Mesothelial cell of epicardium (in vitro differentiated cells): ENCODE results near the gene TACR1. TPM values are rescaled to one million over a fixed set of nuclear protein-coding genes. Genes with fewer than 3 reads are reported as not detected.
"Not testable (repeated sequence)": the region's sequence is repeated elsewhere in the genome, so short reads cannot be mapped to it uniquely, and the experiment has no call there.

ENCODE experiments used
- DNase-seq, 2 experiments: peaks; one replicate each; pipeline ENCODE4 v3.0.0; 2021; ENCODE audit warnings: low spot score in 2 of 2; ENCODE audit not compliant: unreplicated experiment in 2 of 2
- H3K27ac Mint-ChIP-seq: 2 replicates; pipeline ENCODE4 v1.8.0; 2021; ENCODE audit warnings: mixed read lengths
- H3K27me3 Mint-ChIP-seq: 2 replicates; pipeline ENCODE4 v1.8.0; 2021; ENCODE audit warnings: low read depth, mixed read lengths
- H3K36me3 Mint-ChIP-seq: 2 replicates; pipeline ENCODE4 v1.8.0; 2021; ENCODE audit warnings: mixed read lengths
- H3K4me1 Mint-ChIP-seq: 2 replicates; pipeline ENCODE4 v1.8.0; 2021; ENCODE audit warnings: mixed read lengths
- H3K4me3 Mint-ChIP-seq: 2 replicates; pipeline ENCODE4 v1.8.0; 2021; ENCODE audit warnings: mild to moderate bottlenecking, moderate library complexity, mixed read lengths
- H3K9me3 Mint-ChIP-seq: 2 replicates; pipeline ENCODE4 v1.8.0; 2021; ENCODE audit warnings: mixed read lengths
- CTCF ChIP-seq: fragments of 200-600 bp; sonication (generic); IDR thresholded peaks from one replicate; pipeline ENCODE4 v1.5.0; 2021; ENCODE audit warnings: antibody characterized with exemption; ENCODE audit not compliant: unreplicated experiment
- total RNA-seq: library from RNA; stranded (reverse); gene quantifications from 3 replicates; pipeline ENCODE4 v1.2.1, GENCODE V29; 2021

TACR1 gene
- total RNA-seq, 1 donor from 2014 or later = 0.20 TPM

GRCh38 chr2:75222527-75222926, 23.2 kb upstream of the TACR1 start:
- H3K36me3 Mint-ChIP-seq = no peaks in the 10 kb centered on the region
- no peak overlapping the region for H3K4me3 Mint-ChIP-seq
- H3K27me3 Mint-ChIP-seq = no peaks in the 10 kb centered on the region
- no peak for DNase-seq
- H3K4me1 Mint-ChIP-seq = no peaks in the 10 kb centered on the region
- TF ChIP-seq CTCF = no peak
- peaks cover 13% of the 10 kb centered on the region for H3K9me3 Mint-ChIP-seq
- H3K27ac Mint-ChIP-seq = no peak overlapping the region

GRCh38 chr2:75221862-75222261, 22.5 kb upstream of the TACR1 start:
- no peak for TF ChIP-seq CTCF
- Mint-ChIP-seq H3K36me3 (no peaks in the 10 kb centered on the region), H3K4me1 (no peaks in the 10 kb centered on the region), H3K9me3 (peaks cover 13% of the 10 kb centered on the region), H3K4me3 (no peak overlapping the region), H3K27me3 (no peaks in the 10 kb centered on the region), H3K27ac (no peak overlapping the region)
- no peak for DNase-seq

GRCh38 chr2:75219213-75219612, 19.9 kb upstream of the TACR1 start:
- not testable (repeated sequence) for H3K4me1 Mint-ChIP-seq, H3K36me3 Mint-ChIP-seq, H3K27ac Mint-ChIP-seq, H3K27me3 Mint-ChIP-seq, H3K4me3 Mint-ChIP-seq, DNase-seq
- H3K9me3 Mint-ChIP-seq = peaks cover 13% of the 10 kb centered on the region

GRCh38 chr2:75211266-75211770, 12.0 kb upstream of the TACR1 start:
- Mint-ChIP-seq H3K4me1 (peaks cover 10% of the 10 kb centered on the region), H3K4me3 (no peak overlapping the region), H3K9me3 (peaks cover 13% of the 10 kb centered on the region), H3K36me3 (no peaks in the 10 kb centered on the region), H3K27ac (no peak overlapping the region), H3K27me3 (peaks cover 6% of the 10 kb centered on the region)
- DNase-seq = no peak
- TF ChIP-seq CTCF = no peak

- no peak for DNase-seq
- H3K36me3 Mint-ChIP-seq = no peaks in the 10 kb centered on the region
- no peak overlapping the region for H3K27ac Mint-ChIP-seq
- TF ChIP-seq CTCF = no peak
- peaks cover 13% of the 10 kb centered on the region for H3K9me3 Mint-ChIP-seq
- no peak overlapping the region for H3K4me3 Mint-ChIP-seq
- peaks cover 10% of the 10 kb centered on the region for H3K4me1 Mint-ChIP-seq
- H3K27me3 Mint-ChIP-seq = peaks cover 16% of the 10 kb centered on the region
Observed at GRCh38 chr2:75210409-75210808, 11.1 kb upstream of the TACR1 start.

GRCh38 chr2:75208738-75209137, 9.4 kb upstream of the TACR1 start:
- H3K4me1 Mint-ChIP-seq = peaks cover 10% of the 10 kb centered on the region
- no peak for DNase-seq
- H3K27me3 Mint-ChIP-seq = peaks cover 32% of the 10 kb centered on the region
- H3K9me3 Mint-ChIP-seq = peaks cover 13% of the 10 kb centered on the region
- H3K36me3 Mint-ChIP-seq = no peaks in the 10 kb centered on the region
- H3K27ac Mint-ChIP-seq = no peak overlapping the region
- no peak overlapping the region for H3K4me3 Mint-ChIP-seq
- TF ChIP-seq CTCF = no peak
